GM12878 (cell line): Measurements from ENCODE around the gene TMEM167B. TPM values are rescaled to one million over a fixed set of nuclear protein-coding genes. Genes with fewer than 3 reads are reported as not detected.
A peak's percentile ranks its signal among the peaks of the same experiment; 100 is the strongest.

Source experiments
- CBFB ChIP-seq: IDR thresholded peaks from 2 replicates; pipeline ENCODE4 v1.6.1; 2016; ENCODE audit warnings: antibody characterized with exemption, low read depth
- ESRRA ChIP-seq: IDR thresholded peaks from 2 replicates; pipeline ENCODE4 v1.6.1; 2012; ENCODE audit warnings: mild to moderate bottlenecking, low read length, improper control_type of control experiment
- IRF4 ChIP-seq: IDR thresholded peaks from 2 replicates; pipeline ENCODE4 v1.6.1; 2011; ENCODE audit warnings: low read depth, low read length
- JUNB ChIP-seq: IDR thresholded peaks from 2 replicates; pipeline ENCODE4 v1.6.1; 2016; ENCODE audit warnings: antibody characterized with exemption, mild to moderate bottlenecking
- NR2F1 ChIP-seq: fragments of 450-650 bp; conservative IDR thresholded peaks from 2 replicates; pipeline ENCODE4 v1.6.1; 2017; ENCODE audit warnings: mild to moderate bottlenecking
- PAX5 ChIP-seq: IDR thresholded peaks from 2 replicates; pipeline ENCODE4 v1.6.1; 2011; ENCODE audit warnings: low read depth, low read length, borderline replicate concordance
- TAF1 ChIP-seq: IDR thresholded peaks from 2 replicates; pipeline ENCODE4 v1.6.1; 2011; ENCODE audit warnings: mild to moderate bottlenecking, low read depth, low read length, borderline replicate concordance
- TCF12 ChIP-seq: IDR thresholded peaks from 2 replicates; pipeline ENCODE4 v1.6.1; 2011; ENCODE audit warnings: low read depth, mild to moderate bottlenecking, low read length
- TCF3 ChIP-seq: IDR thresholded peaks from 2 replicates; pipeline ENCODE4 v1.6.1; 2012; ENCODE audit warnings: low read depth, mild to moderate bottlenecking, low read length, borderline replicate concordance; ENCODE audit not compliant: insufficient read depth
- ZNF622 ChIP-seq: fragments of 450-650 bp; IDR thresholded peaks from 2 replicates; pipeline ENCODE4 v1.6.1; 2017; ENCODE audit warnings: mild to moderate bottlenecking, inconsistent platforms
- polyA plus RNA-seq, 11 experiments: library from polyadenylated mRNA; depleted of rRNA in 4 of 11; unstranded in 6 of 11; stranded (reverse) in 5 of 11; fragments of >200 nt; fragmentation: Nextera tagmentation in 4 of 11; fragmentation: Illumina TruSeq in 1 of 11; extraction: Ambion mirVana in 4 of 11; extraction: Trizol in 1 of 11; gene quantifications; 1 replicate in 1 of 11; 2 replicates in 10 of 11; pipeline versions ENCODE4 v1.2.1 to v1.2.3, GENCODE V29; 2011 to 2016; ENCODE audit warnings: inconsistent platforms in 2 of 11, missing spikeins in 2 of 11, low read depth in 1 of 11
- total RNA-seq, 4 experiments: library from RNA; depleted of rRNA in 3 of 4; stranded (reverse); fragments of >200 nt in 3 of 4; fragmentation: Illumina TruSeq in 1 of 4; extraction: Trizol in 1 of 4; gene quantifications; 2 replicates each; pipeline versions ENCODE4 v1.2.1 to v1.2.3, GENCODE V29; 2013 to 2021
- TF ChIP-seq, protein P1 (sequence below): fragments of 450-650 bp; IDR thresholded peaks from 2 replicates; pipeline ENCODE4 v1.6.1; 2017; ENCODE audit warnings: mild to moderate bottlenecking
- TF ChIP-seq, protein P2 (sequence below): fragments of 450-650 bp; IDR thresholded peaks from 2 replicates; pipeline ENCODE4 v1.6.1; 2017; ENCODE audit warnings: antibody characterized with exemption, mild to moderate bottlenecking, moderate library complexity

TMEM167B gene
- total and polyA plus RNA-seq, 10 of the 15 experiments (the other 5 are each of a cell fraction or from before 2014, with no cell fraction given) = 15.6 to 26.1 (median 21.1) TPM

DNA sequence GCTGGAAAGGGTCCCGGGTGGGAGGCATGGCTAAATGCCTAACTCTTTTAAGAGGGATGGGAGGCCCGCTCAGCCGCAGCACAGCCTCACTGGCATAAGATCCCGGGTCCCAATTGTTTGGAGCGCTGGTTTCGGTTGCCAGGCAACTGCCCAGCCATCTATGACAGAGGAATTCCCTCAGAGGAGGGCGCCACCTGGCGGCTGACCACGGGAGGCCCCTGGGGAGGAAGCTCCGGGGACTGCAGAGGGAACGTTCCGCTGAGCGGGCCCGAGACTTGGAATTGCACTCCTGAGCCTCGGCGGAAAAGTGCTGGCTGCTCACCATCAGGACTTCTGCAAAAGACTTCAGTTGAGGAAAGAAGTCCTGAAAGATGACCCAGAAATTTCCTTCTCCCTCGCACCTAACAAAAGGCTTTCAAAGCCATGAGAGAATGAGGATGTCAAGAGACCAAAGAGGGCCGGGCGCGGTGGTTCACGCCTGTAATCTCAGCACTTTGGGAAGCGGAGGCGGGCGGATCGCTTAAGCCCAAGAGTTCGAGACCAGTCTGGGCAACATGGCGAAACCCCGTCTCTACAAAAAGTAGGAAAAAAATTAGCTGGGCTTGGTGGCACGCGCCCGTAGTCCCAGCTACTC is 22.2 kb downstream of the TMEM167B start (continued):
- TF ChIP-seq, protein P1, sequence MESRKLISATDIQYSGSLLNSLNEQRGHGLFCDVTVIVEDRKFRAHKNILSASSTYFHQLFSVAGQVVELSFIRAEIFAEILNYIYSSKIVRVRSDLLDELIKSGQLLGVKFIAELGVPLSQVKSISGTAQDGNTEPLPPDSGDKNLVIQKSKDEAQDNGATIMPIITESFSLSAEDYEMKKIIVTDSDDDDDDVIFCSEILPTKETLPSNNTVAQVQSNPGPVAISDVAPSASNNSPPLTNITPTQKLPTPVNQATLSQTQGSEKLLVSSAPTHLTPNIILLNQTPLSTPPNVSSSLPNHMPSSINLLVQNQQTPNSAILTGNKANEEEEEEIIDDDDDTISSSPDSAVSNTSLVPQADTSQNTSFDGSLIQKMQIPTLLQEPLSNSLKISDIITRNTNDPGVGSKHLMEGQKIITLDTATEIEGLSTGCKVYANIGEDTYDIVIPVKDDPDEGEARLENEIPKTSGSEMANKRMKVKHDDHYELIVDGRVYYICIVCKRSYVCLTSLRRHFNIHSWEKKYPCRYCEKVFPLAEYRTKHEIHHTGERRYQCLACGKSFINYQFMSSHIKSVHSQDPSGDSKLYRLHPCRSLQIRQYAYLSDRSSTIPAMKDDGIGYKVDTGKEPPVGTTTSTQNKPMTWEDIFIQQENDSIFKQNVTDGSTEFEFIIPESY = peak; percentile 68; the same call in 1 of the 2 replicates
- no peak for TF ChIP-seq TAF1
- 0 out of 2 replicates have a peak, but pooled peaks have one; percentile 28 for TF ChIP-seq NR2F1
- TF ChIP-seq PAX5 = peak; percentile 100
- no peak for TF ChIP-seq IRF4
- TF ChIP-seq, protein P2, sequence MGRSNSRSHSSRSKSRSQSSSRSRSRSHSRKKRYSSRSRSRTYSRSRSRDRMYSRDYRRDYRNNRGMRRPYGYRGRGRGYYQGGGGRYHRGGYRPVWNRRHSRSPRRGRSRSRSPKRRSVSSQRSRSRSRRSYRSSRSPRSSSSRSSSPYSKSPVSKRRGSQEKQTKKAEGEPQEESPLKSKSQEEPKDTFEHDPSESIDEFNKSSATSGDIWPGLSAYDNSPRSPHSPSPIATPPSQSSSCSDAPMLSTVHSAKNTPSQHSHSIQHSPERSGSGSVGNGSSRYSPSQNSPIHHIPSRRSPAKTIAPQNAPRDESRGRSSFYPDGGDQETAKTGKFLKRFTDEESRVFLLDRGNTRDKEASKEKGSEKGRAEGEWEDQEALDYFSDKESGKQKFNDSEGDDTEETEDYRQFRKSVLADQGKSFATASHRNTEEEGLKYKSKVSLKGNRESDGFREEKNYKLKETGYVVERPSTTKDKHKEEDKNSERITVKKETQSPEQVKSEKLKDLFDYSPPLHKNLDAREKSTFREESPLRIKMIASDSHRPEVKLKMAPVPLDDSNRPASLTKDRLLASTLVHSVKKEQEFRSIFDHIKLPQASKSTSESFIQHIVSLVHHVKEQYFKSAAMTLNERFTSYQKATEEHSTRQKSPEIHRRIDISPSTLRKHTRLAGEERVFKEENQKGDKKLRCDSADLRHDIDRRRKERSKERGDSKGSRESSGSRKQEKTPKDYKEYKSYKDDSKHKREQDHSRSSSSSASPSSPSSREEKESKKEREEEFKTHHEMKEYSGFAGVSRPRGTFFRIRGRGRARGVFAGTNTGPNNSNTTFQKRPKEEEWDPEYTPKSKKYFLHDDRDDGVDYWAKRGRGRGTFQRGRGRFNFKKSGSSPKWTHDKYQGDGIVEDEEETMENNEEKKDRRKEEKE = no peak
- TF ChIP-seq ZNF622 = no peak
- TF ChIP-seq TCF3 = no peak
- 0 out of 2 replicates have a peak, but pooled peaks have one; percentile 49 for TF ChIP-seq TCF12
- TF ChIP-seq CBFB = peak; percentile 79; the same call in 1 of the 2 replicates
- TF ChIP-seq ESRRA = no peak
- TF ChIP-seq JUNB = no peak
